GM12878 (cell line): ENCODE measurements around the gene TRIM50. TPM values are rescaled to one million over a fixed set of nuclear protein-coding genes. Genes with fewer than 3 reads are reported as not detected.

Experiments used
- ATAC-seq: fragments of 200-7000 bp; cut with Tn5 transposase; 3 replicates; pipeline ENCODE4 v1.9.1; 2020; ENCODE audit warnings: mild to moderate bottlenecking, moderate library complexity
- BruUV-seq: library from RNA; stranded (reverse); fragments of 400-500 nt; replicated peaks from 2 replicates; lab custom pipeline; 2021; lab: Mats Ljungman, UMichigan
- CTCF ChIA-PET: fragments of 300-600 bp; sonication (Branson Sonifier 250); formaldehyde crosslinking; extraction: SDS; loops from one replicate; lab custom pipeline; 2021; ENCODE audit warnings: inconsistent platforms; lab: Yijun Ruan, JAX
- POLR2A ChIA-PET: fragments of 350-600 bp; formaldehyde crosslinking; extraction: SDS; loops from one replicate; lab custom pipeline; 2021; ENCODE audit warnings: inconsistent platforms; lab: Charles Lee
- RAD21 ChIA-PET: fragments of 300-600 bp; sonication (Branson Sonifier 250); formaldehyde crosslinking; loops from one replicate; lab custom pipeline; 2023; ENCODE audit warnings: antibody characterized with exemption; ENCODE audit not compliant: unreplicated experiment; lab: Charles Lee
- SMC1A ChIA-PET: fragments of 300-600 bp; sonication (Branson Sonifier 250); formaldehyde crosslinking; loops from one replicate; lab custom pipeline; 2023; ENCODE audit not compliant: unreplicated experiment, uncharacterized antibody; lab: Charles Lee
- DNase-seq: peaks from one replicate; pipeline ENCODE4 v3.0.0-alpha.2; 2011; ENCODE audit warnings: low read depth, low spot score
- FAIRE-seq: peaks from 3 replicates; lab custom pipeline; 2011; peaks lifted over from hg19 to GRCh38; lab: Jason Lieb, UNC
- H2AFZ ChIP-seq: 2 replicates; pipeline ENCODE4 v1.6.0; 2011; ENCODE audit warnings: low read depth, low read length, control low read depth; ENCODE audit not compliant: control insufficient read depth
- H3K27ac ChIP-seq: 2 replicates; pipeline ENCODE4 v1.5.1; 2011; ENCODE audit warnings: control low read depth; ENCODE audit not compliant: control insufficient read depth, insufficient read depth
- H3K27me3 ChIP-seq, 2 experiments: replicated peaks in 1 of 2; 2 replicates each; pipeline versions ENCODE4 v1.6.0 to v1.6.1; 2011; ENCODE audit warnings: low read length in 1 of 2; ENCODE audit not compliant: control insufficient read depth in 2 of 2, insufficient read depth in 2 of 2
- H3K36me3 ChIP-seq, 2 experiments: 2 replicates each; pipeline ENCODE4 v1.5.1; 2011; ENCODE audit warnings: low read length in 1 of 2; ENCODE audit not compliant: control insufficient read depth in 2 of 2, insufficient read depth in 2 of 2
- H3K4me1 ChIP-seq: 2 replicates; pipeline ENCODE4 v1.6.1; 2011; ENCODE audit warnings: mild to moderate bottlenecking, low read length, moderate library complexity, mixed read lengths; ENCODE audit not compliant: control insufficient read depth, insufficient read depth
- H3K4me2 ChIP-seq: 2 replicates; pipeline ENCODE4 v1.6.0; 2011; ENCODE audit warnings: control low read depth; ENCODE audit not compliant: control insufficient read depth, insufficient read depth
- H3K4me3 ChIP-seq: fragments of 200-600 bp; sonication (generic); 2 replicates; pipeline ENCODE4 v1.5.1; 2016
- H3K79me2 ChIP-seq: 2 replicates; pipeline ENCODE4 v1.6.0; 2011; ENCODE audit warnings: low read length; ENCODE audit not compliant: control insufficient read depth, insufficient read depth
- H3K9ac ChIP-seq: 2 replicates; pipeline ENCODE4 v1.8.0; 2011; ENCODE audit warnings: low read length, control low read depth, mixed read lengths; ENCODE audit not compliant: control insufficient read depth, insufficient read depth
- H3K9me3 ChIP-seq: replicated peaks from 3 replicates; pipeline ENCODE4 v1.5.1; 2011; ENCODE audit warnings: mild to moderate bottlenecking, low read length; ENCODE audit not compliant: control insufficient read depth, insufficient read depth
- H4K20me1 ChIP-seq: 2 replicates; pipeline ENCODE4 v1.6.0; 2011; ENCODE audit not compliant: control insufficient read depth, insufficient read depth
- CEBPB ChIP-seq, 2 experiments: fragments of 150-350 bp in 1 of 2; IDR thresholded peaks; 2 replicates each; pipeline ENCODE4 v1.6.1; 2012 to 2014; ENCODE audit warnings: low read depth in 2 of 2, low read length in 2 of 2, borderline replicate concordance in 1 of 2, inconsistent platforms in 1 of 2
- MXI1 ChIP-seq: fragments of 150-350 bp; IDR thresholded peaks from 2 replicates; pipeline ENCODE4 v1.6.1; 2011; ENCODE audit warnings: low read depth, mild to moderate bottlenecking, inconsistent platforms, low read length, improper control_type of control experiment
- POLR2AphosphoS5 ChIP-seq: IDR thresholded peaks from 2 replicates; pipeline ENCODE4 v1.6.1; 2011; ENCODE audit warnings: mild to moderate bottlenecking, low read length, inconsistent platforms
- SMARCA5 ChIP-seq: fragments of 450-650 bp; IDR thresholded peaks from 2 replicates; pipeline ENCODE4 v1.6.1; 2017; ENCODE audit warnings: mild to moderate bottlenecking
- TCF12 ChIP-seq: IDR thresholded peaks from 2 replicates; pipeline ENCODE4 v1.6.1; 2011; ENCODE audit warnings: low read depth, mild to moderate bottlenecking, low read length
- WGBS: methylation state at CpG from one replicate; pipeline ENCODE4 v1.1.6; 2016; ENCODE audit warnings: low lambda C conversion rate; ENCODE audit not compliant: insufficient replicate concordance, insufficient coverage; ENCODE audit errors: missing lambda C conversion rate; 5-methylcytosine and 5-hydroxymethylcytosine counted together
- in situ Hi-C: fragments of 300-500 bp; cut with MboI; formaldehyde crosslinking; loops from 9 replicates; pipeline ENCODE4 v1.14.3; 2018; ENCODE audit warnings: mixed read lengths
- intact Hi-C: fragments of 100-400 bp; cut with micrococcal nuclease; formaldehyde crosslinking; loops from one replicate; pipeline ENCODE4 v1.14.2; 2022; ENCODE audit not compliant: unreplicated experiment
- polyA plus RNA-seq, 11 experiments: library from polyadenylated mRNA; depleted of rRNA in 4 of 11; unstranded in 6 of 11; stranded (reverse) in 5 of 11; fragments of >200 nt; fragmentation: Nextera tagmentation in 4 of 11; fragmentation: Illumina TruSeq in 1 of 11; extraction: Ambion mirVana in 4 of 11; extraction: Trizol in 1 of 11; gene quantifications; 1 replicate in 1 of 11; 2 replicates in 10 of 11; pipeline versions ENCODE4 v1.2.1 to v1.2.3, GENCODE V29; 2011 to 2016; ENCODE audit warnings: inconsistent platforms in 2 of 11, missing spikeins in 2 of 11, low read depth in 1 of 11
- total RNA-seq, 4 experiments: library from RNA; depleted of rRNA in 3 of 4; stranded (reverse); fragments of >200 nt in 3 of 4; fragmentation: Illumina TruSeq in 1 of 4; extraction: Trizol in 1 of 4; gene quantifications; 2 replicates each; pipeline versions ENCODE4 v1.2.1 to v1.2.3, GENCODE V29; 2013 to 2021
- TF ChIP-seq, protein P1 (sequence below): fragments of 150-350 bp; IDR thresholded peaks from 2 replicates; pipeline ENCODE4 v1.6.1; 2014; ENCODE audit warnings: mild to moderate bottlenecking, low read depth, low read length
- TF ChIP-seq, protein P2 (sequence below): IDR thresholded peaks from 2 replicates; pipeline ENCODE4 v1.6.1; 2011; ENCODE audit warnings: borderline replicate concordance, low read depth, mild to moderate bottlenecking, moderate library complexity, low read length; ENCODE audit not compliant: insufficient read depth, poor library complexity, severe bottlenecking
- TF ChIP-seq, protein P3 (sequence below): fragments of 450-650 bp; IDR thresholded peaks from 2 replicates; pipeline ENCODE4 v1.6.1; 2017; ENCODE audit warnings: mild to moderate bottlenecking
- TF ChIP-seq, protein P4 (sequence below): fragments of 450-650 bp; IDR thresholded peaks from 2 replicates; pipeline ENCODE4 v1.6.1; 2016; ENCODE audit warnings: mild to moderate bottlenecking

TRIM50 gene
- total and polyA plus RNA-seq, 10 of the 15 experiments (the other 5 are each of a cell fraction or from before 2014, with no cell fraction given): not detected

DNA sequence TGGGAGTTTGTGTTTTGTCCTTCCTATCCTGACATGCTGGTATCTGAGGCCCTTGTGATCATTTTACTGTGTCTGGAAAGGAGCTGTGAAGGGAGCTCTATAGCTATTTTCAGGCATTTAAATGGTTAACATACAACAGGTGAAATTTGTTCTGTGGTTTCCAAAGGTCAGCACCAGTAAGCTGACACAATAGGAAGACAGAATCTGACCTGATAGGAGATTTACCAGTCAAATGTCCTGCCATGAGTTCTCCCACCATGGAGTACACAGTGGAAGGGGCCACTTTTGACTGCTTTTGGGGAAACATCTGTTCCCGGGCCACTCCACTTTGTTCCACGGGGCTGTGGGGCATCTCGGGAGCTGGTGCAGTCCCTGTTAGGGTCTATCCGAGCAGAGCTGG lies 17.7 kb upstream of the TRIM50 start (continued):
- TF ChIP-seq, protein P1, sequence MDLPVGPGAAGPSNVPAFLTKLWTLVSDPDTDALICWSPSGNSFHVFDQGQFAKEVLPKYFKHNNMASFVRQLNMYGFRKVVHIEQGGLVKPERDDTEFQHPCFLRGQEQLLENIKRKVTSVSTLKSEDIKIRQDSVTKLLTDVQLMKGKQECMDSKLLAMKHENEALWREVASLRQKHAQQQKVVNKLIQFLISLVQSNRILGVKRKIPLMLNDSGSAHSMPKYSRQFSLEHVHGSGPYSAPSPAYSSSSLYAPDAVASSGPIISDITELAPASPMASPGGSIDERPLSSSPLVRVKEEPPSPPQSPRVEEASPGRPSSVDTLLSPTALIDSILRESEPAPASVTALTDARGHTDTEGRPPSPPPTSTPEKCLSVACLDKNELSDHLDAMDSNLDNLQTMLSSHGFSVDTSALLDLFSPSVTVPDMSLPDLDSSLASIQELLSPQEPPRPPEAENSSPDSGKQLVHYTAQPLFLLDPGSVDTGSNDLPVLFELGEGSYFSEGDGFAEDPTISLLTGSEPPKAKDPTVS: no peak

DNA sequence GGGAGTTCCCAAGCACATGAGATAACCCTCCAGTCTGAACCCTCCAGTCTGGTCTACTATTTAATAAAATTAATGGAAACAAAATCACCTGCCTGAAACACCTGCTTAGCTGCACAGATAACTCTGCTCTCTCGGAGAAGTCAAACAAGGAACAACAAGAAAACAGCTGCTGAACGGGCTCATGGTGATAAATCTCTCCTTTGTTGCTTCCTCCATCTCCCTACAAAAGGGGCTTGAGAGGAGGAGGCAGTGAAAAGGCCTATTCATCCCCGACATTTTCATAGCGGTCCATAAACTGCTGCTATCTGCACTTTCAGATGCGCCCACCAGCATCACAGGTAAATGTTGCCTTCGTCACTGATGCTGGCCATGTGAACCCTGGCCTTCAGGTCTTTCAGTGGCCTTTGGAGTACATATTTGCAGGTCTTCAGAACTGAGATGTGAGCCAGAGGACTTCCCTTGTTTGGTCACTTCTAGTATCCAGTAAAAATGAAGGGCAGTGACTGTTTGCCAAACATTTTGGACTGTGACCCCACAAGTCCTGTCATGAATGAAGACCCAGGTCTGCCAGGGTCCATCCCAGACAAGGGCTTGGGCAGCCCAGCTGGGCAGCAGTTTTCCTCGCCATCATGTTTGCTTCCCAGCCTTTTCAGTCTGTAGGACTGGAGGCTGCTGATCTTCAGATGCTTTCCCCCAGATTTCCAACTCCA lies 15.9 kb upstream of the TRIM50 start:
- intact Hi-C loops: no loop called here
- SMC1A ChIA-PET: interaction anchor here (1.2 kb wide), 1 partner anchor 109 kb away, joined by 3 read pairs; no protein-coding TSS in a partner anchor
- H3K27ac ChIP-seq: no peak overlapping the region
- H2AFZ ChIP-seq: no peak overlapping the region
- no TSS peak for BruUV-seq
- in situ Hi-C loops: no loop called here
- POLR2A ChIA-PET: no interaction called here
- H3K4me1 ChIP-seq: no peaks in the 10 kb centered on the region
- ATAC-seq: no peak
- H4K20me1 ChIP-seq: no peaks in the 10 kb centered on the region
- H3K4me2 ChIP-seq: no peak overlapping the region
- H3K36me3 ChIP-seq: no peaks in the 10 kb centered on the region
- no peak overlapping the region for H3K4me3 ChIP-seq
- H3K79me2 ChIP-seq: no peaks in the 10 kb centered on the region
- DNase-seq: no peak
- no peak overlapping the region for H3K9ac ChIP-seq
- no peak for TF ChIP-seq POLR2AphosphoS5
- TF ChIP-seq, protein P2, sequence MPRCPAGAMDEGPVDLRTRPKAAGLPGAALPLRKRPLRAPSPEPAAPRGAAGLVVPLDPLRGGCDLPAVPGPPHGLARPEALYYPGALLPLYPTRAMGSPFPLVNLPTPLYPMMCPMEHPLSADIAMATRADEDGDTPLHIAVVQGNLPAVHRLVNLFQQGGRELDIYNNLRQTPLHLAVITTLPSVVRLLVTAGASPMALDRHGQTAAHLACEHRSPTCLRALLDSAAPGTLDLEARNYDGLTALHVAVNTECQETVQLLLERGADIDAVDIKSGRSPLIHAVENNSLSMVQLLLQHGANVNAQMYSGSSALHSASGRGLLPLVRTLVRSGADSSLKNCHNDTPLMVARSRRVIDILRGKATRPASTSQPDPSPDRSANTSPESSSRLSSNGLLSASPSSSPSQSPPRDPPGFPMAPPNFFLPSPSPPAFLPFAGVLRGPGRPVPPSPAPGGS: no peak
- TF ChIP-seq, protein P3, sequence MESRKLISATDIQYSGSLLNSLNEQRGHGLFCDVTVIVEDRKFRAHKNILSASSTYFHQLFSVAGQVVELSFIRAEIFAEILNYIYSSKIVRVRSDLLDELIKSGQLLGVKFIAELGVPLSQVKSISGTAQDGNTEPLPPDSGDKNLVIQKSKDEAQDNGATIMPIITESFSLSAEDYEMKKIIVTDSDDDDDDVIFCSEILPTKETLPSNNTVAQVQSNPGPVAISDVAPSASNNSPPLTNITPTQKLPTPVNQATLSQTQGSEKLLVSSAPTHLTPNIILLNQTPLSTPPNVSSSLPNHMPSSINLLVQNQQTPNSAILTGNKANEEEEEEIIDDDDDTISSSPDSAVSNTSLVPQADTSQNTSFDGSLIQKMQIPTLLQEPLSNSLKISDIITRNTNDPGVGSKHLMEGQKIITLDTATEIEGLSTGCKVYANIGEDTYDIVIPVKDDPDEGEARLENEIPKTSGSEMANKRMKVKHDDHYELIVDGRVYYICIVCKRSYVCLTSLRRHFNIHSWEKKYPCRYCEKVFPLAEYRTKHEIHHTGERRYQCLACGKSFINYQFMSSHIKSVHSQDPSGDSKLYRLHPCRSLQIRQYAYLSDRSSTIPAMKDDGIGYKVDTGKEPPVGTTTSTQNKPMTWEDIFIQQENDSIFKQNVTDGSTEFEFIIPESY: no peak
- no peak for TF ChIP-seq CEBPB (IDR thresholded peaks at IDR 0.05; ENCODE audit: borderline replicate concordance in 1 of 2, low read depth in 2 of 2, low read length in 2 of 2)
- no peak for TF ChIP-seq TCF12
- TF ChIP-seq, protein P4, sequence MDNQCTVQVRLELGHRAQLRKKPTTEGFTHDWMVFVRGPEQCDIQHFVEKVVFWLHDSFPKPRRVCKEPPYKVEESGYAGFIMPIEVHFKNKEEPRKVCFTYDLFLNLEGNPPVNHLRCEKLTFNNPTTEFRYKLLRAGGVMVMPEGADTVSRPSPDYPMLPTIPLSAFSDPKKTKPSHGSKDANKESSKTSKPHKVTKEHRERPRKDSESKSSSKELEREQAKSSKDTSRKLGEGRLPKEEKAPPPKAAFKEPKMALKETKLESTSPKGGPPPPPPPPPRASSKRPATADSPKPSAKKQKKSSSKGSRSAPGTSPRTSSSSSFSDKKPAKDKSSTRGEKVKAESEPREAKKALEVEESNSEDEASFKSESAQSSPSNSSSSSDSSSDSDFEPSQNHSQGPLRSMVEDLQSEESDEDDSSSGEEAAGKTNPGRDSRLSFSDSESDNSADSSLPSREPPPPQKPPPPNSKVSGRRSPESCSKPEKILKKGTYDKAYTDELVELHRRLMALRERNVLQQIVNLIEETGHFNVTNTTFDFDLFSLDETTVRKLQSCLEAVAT: no peak
- TF ChIP-seq MXI1: no peak
- no peak for TF ChIP-seq SMARCA5
- TF ChIP-seq, all 136 proteins: peak for 0
- ChIA-PET CTCF (no interaction called here), RAD21 (no interaction called here)
- no peak for FAIRE-seq
- WGBS: 48% methylated on average over 7 of the region's 7 CpGs
- Histone ChIP-seq H3K27me3 (no peaks in the 10 kb centered on the region; a peak in 1 of 4 replicates), H3K9me3 (no peaks in the 10 kb centered on the region)
